B cell (primary cell): ENCODE data around the gene LAGE3. TPM values are rescaled to one million over a fixed set of nuclear protein-coding genes. Genes with fewer than 3 reads are reported as not detected.
A peak's percentile ranks its signal among the peaks of the same experiment; 100 is the strongest.

ENCODE experiments used
- ATAC-seq: fragments of 200-7000 bp; cut with Tn5 transposase; one replicate; pipeline ENCODE4 v1.10.0; 2021; ENCODE audit warnings: low read depth, mild to moderate bottlenecking, moderate number of reproducible peaks, moderate library complexity
- CTCF ChIA-PET: fragments of 350-600 bp; sonication (Branson Sonifier 250); formaldehyde crosslinking; loops from one replicate; lab custom pipeline; 2021; ENCODE audit warnings: antibody characterized with exemption, inconsistent platforms; lab: Charles Lee
- POLR2A ChIA-PET: fragments of 350-600 bp; sonication (Branson Sonifier 250); formaldehyde crosslinking; loops from one replicate; lab custom pipeline; 2021; ENCODE audit warnings: antibody characterized with exemption; lab: Charles Lee
- DNase-seq: peaks from one replicate; pipeline ENCODE4 v3.0.0; 2013
- H2AFZ ChIP-seq: 2 replicates; pipeline ENCODE4 v1.6.1; 2012; ENCODE audit warnings: mild to moderate bottlenecking, low read depth, low read length; ENCODE audit not compliant: insufficient read depth, poor library complexity, severe bottlenecking
- H3K27ac ChIP-seq, 2 donors: 1 replicate in 1 of 2; 2 replicates in 1 of 2; pipeline ENCODE4 v1.5.1; 2012 to 2013; ENCODE audit warnings: low read length in 2 of 2, mild to moderate bottlenecking in 2 of 2, moderate library complexity in 1 of 2
- H3K27me3 ChIP-seq, 4 experiments: fragments of 200-600 bp in 1 of 4; sonication (generic) in 1 of 4; replicated peaks in 1 of 4; 1 replicate in 2 of 4; 2 replicates in 2 of 4; pipeline versions ENCODE4 v1.6.1 to v1.7.0; 2013 to 2016; ENCODE audit warnings: low read length in 3 of 4, mild to moderate bottlenecking in 2 of 4, mixed read lengths in 1 of 4, moderate library complexity in 1 of 4; ENCODE audit not compliant: insufficient read depth in 4 of 4, control insufficient read depth in 3 of 4; ENCODE audit errors: control extremely low read depth in 1 of 4
- H3K36me3 ChIP-seq, 2 experiments: replicated peaks in 1 of 2; 1 replicate in 1 of 2; 2 replicates in 1 of 2; pipeline versions ENCODE4 v1.6.1 to v1.7.1; 2013; ENCODE audit warnings: low read length in 1 of 2; ENCODE audit not compliant: insufficient read depth in 2 of 2, control insufficient read depth in 1 of 2; ENCODE audit errors: control extremely low read depth in 1 of 2, extremely low read depth in 1 of 2
- H3K4me1 ChIP-seq, 2 donors: fragments of 200-600 bp in 1 of 2; sonication (generic) in 1 of 2; 1 replicate in 1 of 2; 2 replicates in 1 of 2; pipeline versions ENCODE4 v1.5.1 to v1.6.1; 2013 to 2017; ENCODE audit warnings: low read length in 2 of 2; ENCODE audit not compliant: control insufficient read depth in 2 of 2, insufficient read depth in 2 of 2
- H3K4me2 ChIP-seq: replicated peaks from 2 replicates; pipeline ENCODE3; 2012; ENCODE audit warnings: mild to moderate bottlenecking, low read depth, low read length; ENCODE audit not compliant: poor library complexity, severe bottlenecking
- H3K4me3 ChIP-seq, 5 experiments: fragments of 200-600 bp in 1 of 5; sonication (generic) in 1 of 5; 1 replicate in 3 of 5; 2 replicates in 2 of 5; pipeline versions ENCODE4 v1.5.1 to v1.7.0; 2011 to 2016; ENCODE audit warnings: low read length in 4 of 5, mild to moderate bottlenecking in 4 of 5, low read depth in 2 of 5, control low read depth in 1 of 5, moderate library complexity in 1 of 5; ENCODE audit not compliant: insufficient read depth in 1 of 5; ENCODE audit errors: control extremely low read depth in 1 of 5, extremely low read depth in 1 of 5
- H3K79me2 ChIP-seq: fragments of 200-600 bp; sonication (generic); one replicate; pipeline ENCODE4 v1.6.0; 2016; ENCODE audit warnings: low read length; ENCODE audit not compliant: control insufficient read depth, insufficient read depth
- H3K9ac ChIP-seq: fragments of 200-600 bp; sonication (generic); 2 replicates; pipeline ENCODE4 v1.6.1; 2017; ENCODE audit warnings: mild to moderate bottlenecking, low read length, moderate library complexity
- H3K9me3 ChIP-seq, 3 donors: one replicate each; pipeline versions ENCODE4 v1.6.1 to v1.7.1; 2013; ENCODE audit warnings: low read length in 2 of 3; ENCODE audit not compliant: control insufficient read depth in 2 of 3, insufficient read depth in 1 of 3; ENCODE audit errors: control extremely low read depth in 1 of 3
- H4K20me1 ChIP-seq: 2 replicates; pipeline ENCODE4 v1.6.0; 2012; ENCODE audit warnings: mild to moderate bottlenecking, low read length; ENCODE audit not compliant: insufficient read depth, control insufficient read depth, poor library complexity, severe bottlenecking
- H3K27ac Mint-ChIP-seq: one replicate; pipeline ENCODE4 v1.8.0; 2021; ENCODE audit warnings: mixed read lengths
- H3K27me3 Mint-ChIP-seq: one replicate; pipeline ENCODE4 v1.8.0; 2021; ENCODE audit warnings: mixed read lengths
- H3K4me1 Mint-ChIP-seq: one replicate; pipeline ENCODE4 v1.8.0; 2021; ENCODE audit warnings: mixed read lengths
- H3K4me3 Mint-ChIP-seq: one replicate; pipeline ENCODE4 v1.8.0; 2021; ENCODE audit warnings: mixed read lengths
- H3K9me3 Mint-ChIP-seq: one replicate; pipeline ENCODE4 v1.8.0; 2022; ENCODE audit warnings: mixed read lengths; ENCODE audit not compliant: insufficient read depth
- EZH2 ChIP-seq: IDR thresholded peaks from 2 replicates; pipeline ENCODE4 v1.6.1; 2012; ENCODE audit warnings: borderline replicate concordance, low read depth, mild to moderate bottlenecking, moderate library complexity, low read length; ENCODE audit not compliant: insufficient read depth, poor library complexity, severe bottlenecking
- WGBS: methylation state at CpG from one replicate; pipeline ENCODE4 v1.1.5; 2013; ENCODE audit warnings: missing lambda C conversion rate; ENCODE audit not compliant: insufficient coverage; 5-methylcytosine and 5-hydroxymethylcytosine counted together
- intact Hi-C: fragments of 100-400 bp; cut with micrococcal nuclease; formaldehyde crosslinking; loops from one replicate; pipeline ENCODE4 v1.10.0; 2022
- polyA plus RNA-seq: library from polyadenylated mRNA; depleted of rRNA; stranded (reverse); fragments of >200 nt; gene quantifications from 2 replicates; pipeline ENCODE4 v1.2.3, GENCODE V29; 2012
- total RNA-seq, 2 donors: library from RNA; stranded (reverse); fragments of 120-200 nt in 1 of 2; gene quantifications; 1 replicate in 1 of 2; 2 replicates in 1 of 2; pipeline versions ENCODE4 v1.2.3 to v1.2.4, GENCODE V29; 2013 to 2022
- TF ChIP-seq, protein P1 (sequence below): fragments of 200-600 bp; IDR thresholded peaks from one replicate; pipeline ENCODE4 v1.8.0; 2022; ENCODE audit warnings: antibody characterized with exemption, mild to moderate bottlenecking

Gene LAGE3
- total and polyA plus RNA-seq, 2 donors (not counting 1 experiment from before 2014, with no cell fraction given) = 17.0 to 19.9 TPM

DNA sequence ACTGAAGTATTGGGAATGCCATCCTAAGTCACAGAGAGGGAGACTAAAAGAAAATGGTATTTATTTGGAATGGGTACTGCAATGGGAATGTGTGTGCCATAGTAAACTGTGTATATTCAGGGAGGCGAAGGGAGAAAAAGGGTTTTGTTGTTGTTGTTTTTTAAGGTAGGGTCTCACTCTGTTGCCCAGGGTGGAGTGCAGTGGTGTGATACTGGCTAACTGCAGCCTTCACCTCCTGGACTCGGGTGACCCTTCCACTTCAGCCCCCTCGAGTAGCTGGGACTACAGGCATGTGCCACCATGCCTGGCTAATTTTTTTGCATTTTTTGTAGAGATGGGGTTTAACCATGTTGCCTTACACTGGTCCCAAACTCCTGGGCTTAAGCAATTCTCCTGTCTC is 15.6 kb upstream of the LAGE3 start:
- DNase-seq (no peak), ATAC-seq (no peak)
- POLR2A ChIA-PET = no interaction called here
- TF ChIP-seq, protein P1, sequence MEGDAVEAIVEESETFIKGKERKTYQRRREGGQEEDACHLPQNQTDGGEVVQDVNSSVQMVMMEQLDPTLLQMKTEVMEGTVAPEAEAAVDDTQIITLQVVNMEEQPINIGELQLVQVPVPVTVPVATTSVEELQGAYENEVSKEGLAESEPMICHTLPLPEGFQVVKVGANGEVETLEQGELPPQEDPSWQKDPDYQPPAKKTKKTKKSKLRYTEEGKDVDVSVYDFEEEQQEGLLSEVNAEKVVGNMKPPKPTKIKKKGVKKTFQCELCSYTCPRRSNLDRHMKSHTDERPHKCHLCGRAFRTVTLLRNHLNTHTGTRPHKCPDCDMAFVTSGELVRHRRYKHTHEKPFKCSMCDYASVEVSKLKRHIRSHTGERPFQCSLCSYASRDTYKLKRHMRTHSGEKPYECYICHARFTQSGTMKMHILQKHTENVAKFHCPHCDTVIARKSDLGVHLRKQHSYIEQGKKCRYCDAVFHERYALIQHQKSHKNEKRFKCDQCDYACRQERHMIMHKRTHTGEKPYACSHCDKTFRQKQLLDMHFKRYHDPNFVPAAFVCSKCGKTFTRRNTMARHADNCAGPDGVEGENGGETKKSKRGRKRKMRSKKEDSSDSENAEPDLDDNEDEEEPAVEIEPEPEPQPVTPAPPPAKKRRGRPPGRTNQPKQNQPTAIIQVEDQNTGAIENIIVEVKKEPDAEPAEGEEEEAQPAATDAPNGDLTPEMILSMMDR = no peak
- TF ChIP-seq EZH2 = no peak
- H3K27ac ChIP-seq = no peak overlapping the region
- H3K4me3 ChIP-seq = no peak overlapping the region
- Mint-ChIP-seq H3K4me1 (peaks cover 12% of the 10 kb centered on the region), H3K4me3 (no peak overlapping the region), H3K9me3 (no peaks in the 10 kb centered on the region), H3K27me3 (no peaks in the 10 kb centered on the region), H3K27ac (no peak overlapping the region)
- no peaks in the 10 kb centered on the region for H3K27me3 ChIP-seq
- no peak overlapping the region for H3K9ac ChIP-seq
- H4K20me1 ChIP-seq = no peaks in the 10 kb centered on the region
- no peaks in the 10 kb centered on the region for H3K36me3 ChIP-seq
- intact Hi-C loops = loop anchor here (5.0 kb wide), 2 partner anchors 37 to 97 kb away; partner anchors contain the start of genes PLXNA3 and RPL10
- peaks cover 0 to 21% of the 10 kb centered on the region in 2 donors for H3K4me1 ChIP-seq
- no peak overlapping the region for H3K4me2 ChIP-seq
- H2AFZ ChIP-seq = no peak overlapping the region
- no peaks in the 10 kb centered on the region for H3K9me3 ChIP-seq
- CTCF ChIA-PET = no interaction called here
- peaks cover 5% of the 10 kb centered on the region for H3K79me2 ChIP-seq
- no CpG with 5 or more reads among the region's 3 CpGs for WGBS

DNA sequence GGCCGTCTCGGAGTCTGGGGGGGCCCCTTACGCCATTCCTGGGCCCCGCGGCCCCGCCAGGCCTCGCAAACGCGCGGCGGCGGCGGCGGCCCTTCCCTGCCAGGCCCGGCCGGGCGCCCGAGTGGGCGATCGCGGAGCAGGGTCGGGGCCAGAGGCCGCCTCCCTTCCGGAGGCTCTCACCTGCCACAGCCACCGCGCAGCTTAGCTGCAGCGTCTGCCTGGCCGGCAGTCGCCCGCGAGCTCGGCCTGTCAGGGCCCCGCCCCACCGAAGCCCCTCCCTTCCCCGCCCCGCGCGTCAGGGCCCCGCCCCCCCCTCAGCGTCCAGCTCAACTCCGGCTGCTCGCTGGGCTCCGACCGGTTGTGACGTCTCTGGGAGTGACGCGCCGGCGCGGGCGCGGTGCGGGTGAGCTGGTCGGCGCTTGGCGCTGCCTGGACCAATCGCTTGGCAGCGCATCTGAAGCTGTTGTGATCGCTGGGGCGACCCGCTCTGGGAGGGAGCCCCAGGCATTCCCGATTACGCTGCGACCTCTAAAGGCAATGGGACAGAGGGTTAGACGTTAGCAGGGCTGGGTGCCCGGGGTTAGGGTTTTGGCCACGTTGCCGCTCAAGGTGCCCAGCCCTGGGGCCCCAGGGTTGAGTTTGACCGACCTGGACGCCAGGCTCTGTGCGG is 11.5 kb upstream of the LAGE3 start, which contains the start of gene SLC10A3:
TSS of gene SLC10A3 (minus strand) at position 216 of the 670 bp plus-strand sequence. CDS start 1,689 bp downstream, outside the sequence.
- Histone ChIP-seq H3K4me1 (peaks cover 2 to 34% of the 10 kb centered on the region in 2 donors), H3K4me2 (peak within 1 kb of the TSS; percentile 80), H3K36me3 (peaks cover 0 to 5% of the 10 kb centered on the region in 2 experiments), H3K27me3 (no peaks in the 10 kb centered on the region), H3K9me3 (no peaks in the 10 kb centered on the region), H3K27ac (peak within 1 kb of the TSS; percentile 84), H3K79me2 (peaks cover 5% of the 10 kb centered on the region), H4K20me1 (no peaks in the 10 kb centered on the region), H3K4me3 (peak within 1 kb of the TSS; percentile 42 to 67 (median 61)), H2AFZ (peak within 1 kb of the TSS; percentile 74), H3K9ac (peak within 1 kb of the TSS; percentile 73)
- intact Hi-C loops = loop anchor here (1.0 to 5.0 kb wide), 5 partner anchors 11 to 93 kb away; partner anchors contain the start of genes FAM3A, LAGE3, PLXNA3 and RPL10
- peak within 1 kb of the TSS; percentile 89 for H3K4me3 Mint-ChIP-seq
- H3K27ac Mint-ChIP-seq = peak within 1 kb of the TSS; percentile 95
- DNase-seq (peak; percentile 91), ATAC-seq (peak; percentile 79)
- POLR2A ChIA-PET = interaction anchor here (0.9 to 1.8 kb wide), 6 partner anchors 26 to 563 kb away, joined by 3 to 13 read pairs (median 6); partner anchors contain the start of genes ATP6AP1, FAM3A and RPL10
- CTCF ChIA-PET = interaction anchor here (1.1 to 1.9 kb wide), 6 partner anchors 23 to 117 kb away, joined by 3 to 11 read pairs (median 6); partner anchors contain the start of genes PLXNA3, RPL10 and TAFAZZIN
- WGBS = under 1% methylated on average over 48 of the region's 71 CpGs
- H3K27me3 Mint-ChIP-seq = no peaks in the 10 kb centered on the region
- H3K9me3 Mint-ChIP-seq = no peaks in the 10 kb centered on the region
- TF ChIP-seq, protein P1 = no peak
- no peak for TF ChIP-seq EZH2
- H3K4me1 Mint-ChIP-seq = peaks cover 17% of the 10 kb centered on the region
